ENCODE data around the gene NLRP4. TPM values are rescaled to one million over a fixed set of nuclear protein-coding genes. Genes with fewer than 3 reads are reported as not detected.

The NLRP4 gene
- total and polyA plus RNA-seq, 8 donors: not detected

GRCh38 chr19:55930996-55931515 is 94.7 kb downstream of the NLRP4 start:
- no peak for DNase-seq
- ATAC-seq: no peak
- Histone ChIP-seq H3K27me3 (no peaks in the 10 kb centered on the region), H3K4me3 (no peak overlapping the region), H3K9me3 (no peaks in the 10 kb centered on the region), H3K36me3 (no peaks in the 10 kb centered on the region), H3K4me1 (no peaks in the 10 kb centered on the region), H3K27ac (no peak overlapping the region)
- intact Hi-C loops (cut with DNase I): no loop called here
- FAIRE-seq: no peak
- 51 to 66% methylated on average over 14 of the region's 14 CpGs for WGBS, 2 donors
- TF ChIP-seq CTCF (IDR thresholded peaks at IDR 0.05): no peak

Other genes with a start within 250 kb of the NLRP4 start
- 10 to 100 TPM in 2 of 6 donors, 1 to 10 TPM in 4; 6.8 to 12.1 (median 8.9) TPM for gene FIZ1, start 237.0 kb upstream of the NLRP4 start, total RNA-seq
- gene FIZ1, start 237.0 kb upstream of the NLRP4 start, polyA plus RNA-seq: 10 to 100 TPM; 12.6 TPM
- gene ZNF524, start 236.3 kb upstream of the NLRP4 start, total RNA-seq: 10 to 100 TPM; 17.1 to 37.0 (median 33.1) TPM
- 10 to 100 TPM; 26.7 to 79.4 TPM for gene ZNF524, start 236.3 kb upstream of the NLRP4 start, polyA plus RNA-seq
- 1 to 10 TPM; 6.6 to 9.0 (median 7.8) TPM for gene ZNF865, start 230.9 kb upstream of the NLRP4 start, total RNA-seq
- gene ZNF865, start 230.9 kb upstream of the NLRP4 start, polyA plus RNA-seq: 1 to 10 TPM; 5.7 to 9.7 TPM
- gene ZNF784, start 212.0 kb upstream of the NLRP4 start, total RNA-seq: 1 to 10 TPM; 3.7 to 5.8 (median 4.6) TPM
- 10 to 100 TPM; 10.3 to 12.9 TPM for gene ZNF784, start 212.0 kb upstream of the NLRP4 start, polyA plus RNA-seq
- 10 to 100 TPM; 12.7 to 24.3 (median 17.6) TPM for gene ZNF580, start 195.5 kb upstream of the NLRP4 start, total RNA-seq
- 10 to 100 TPM; 35.0 to 40.5 TPM for gene ZNF580, start 195.5 kb upstream of the NLRP4 start, polyA plus RNA-seq
- gene ZNF581, start 192.9 kb upstream of the NLRP4 start, total RNA-seq: 10 to 100 TPM; 12.9 to 23.2 (median 16.9) TPM
- gene ZNF581, start 192.9 kb upstream of the NLRP4 start, polyA plus RNA-seq: 10 to 100 TPM; 13.8 to 16.6 TPM
- gene CCDC106, start 188.3 kb upstream of the NLRP4 start, total RNA-seq: 1 to 10 TPM; 3.2 to 6.2 (median 5.0) TPM
- 10 to 100 TPM; 20.7 to 22.8 TPM for gene CCDC106, start 188.3 kb upstream of the NLRP4 start, polyA plus RNA-seq
- gene U2AF2, start 181.5 kb upstream of the NLRP4 start, total RNA-seq: 10 to 100 TPM; 38.4 to 97.0 (median 58.8) TPM
- gene U2AF2, start 181.5 kb upstream of the NLRP4 start, polyA plus RNA-seq: 100 to 1,000 TPM in 1 of 2 donors, 10 to 100 TPM in 1; 74.8 to 113 TPM
- 100 to 1,000 TPM in 1 of 6 donors, 10 to 100 TPM in 5; 64.9 to 102 (median 84.6) TPM for gene EPN1, start 161.3 kb upstream of the NLRP4 start, total RNA-seq
- gene EPN1, start 161.3 kb upstream of the NLRP4 start, polyA plus RNA-seq: 10 to 100 TPM; 38.4 to 76.8 TPM
- gene NLRP9, start 98.1 kb upstream of the NLRP4 start, total RNA-seq: under 1 TPM in 2 of 6 donors, not detected in 4; 0.09 to 0.12 TPM
- under 1 TPM; 0.04 to 0.05 TPM for gene NLRP9, start 98.1 kb upstream of the NLRP4 start, polyA plus RNA-seq
- gene RFPL4A, start 77.4 kb upstream of the NLRP4 start, total RNA-seq: under 1 TPM in 2 of 6 donors, not detected in 4; 0.17 to 0.75 TPM
- under 1 TPM in 1 of 2 donors, not detected in 1; 0.70 TPM for gene RFPL4A, start 77.4 kb upstream of the NLRP4 start, polyA plus RNA-seq
- not detected for gene RFPL4AL1, start 67.4 kb upstream of the NLRP4 start, total RNA-seq
- not detected for gene RFPL4AL1, start 67.4 kb upstream of the NLRP4 start, polyA plus RNA-seq
- gene NLRP11, start 4.5 kb upstream of the NLRP4 start, total RNA-seq: under 1 TPM in 5 of 6 donors, not detected in 1; 0.06 to 0.22 (median 0.14) TPM
- gene NLRP11, start 4.5 kb upstream of the NLRP4 start, polyA plus RNA-seq: under 1 TPM; 0.04 to 0.09 TPM
- not detected for gene NLRP13, start 95.8 kb downstream of the NLRP4 start, total RNA-seq
- under 1 TPM in 1 of 2 donors, not detected in 1; 0.02 TPM for gene NLRP13, start 95.8 kb downstream of the NLRP4 start, polyA plus RNA-seq
- not detected for gene NLRP8, start 111.3 kb downstream of the NLRP4 start, total RNA-seq
- not detected for gene NLRP8, start 111.3 kb downstream of the NLRP4 start, polyA plus RNA-seq
- not detected for gene NLRP5, start 150.2 kb downstream of the NLRP4 start, total RNA-seq
- gene NLRP5, start 150.2 kb downstream of the NLRP4 start, polyA plus RNA-seq: not detected

Data from pancreas (tissue), 10 donors.